Measurements from ENCODE around the gene NUP210L.

- TF ChIP-seq POLR2A (IDR thresholded peaks at IDR 0.05), result no peak
- TF ChIP-seq CTCF (IDR thresholded peaks at IDR 0.05 in 4 of 5, conservative IDR thresholded peaks at IDR 0.05 in 1 of 5), result no peak
These were observed 24.3 kb upstream of the NUP210L start for GRCh38 chr1:154178911-154179811.
